Uterus (tissue), 2 donors: ENCODE data around the gene PTF1A.
"Not testable (repeated sequence)": the region's sequence is repeated elsewhere in the genome, so short reads cannot be mapped to it uniquely, and the experiment has no call there.

Source experiments
- POLR2A ChIP-seq, 2 donors: fragments of 450-650 bp; IDR thresholded peaks; one replicate each; pipeline ENCODE4 v1.6.1; 2016; ENCODE audit warnings: antibody characterized with exemption in 2 of 2, mild to moderate bottlenecking in 1 of 2, moderate library complexity in 1 of 2
- TF ChIP-seq, protein P1 (sequence below), 4 experiments: fragments of 200-600 bp in 2 of 4; fragments of 450-650 bp in 2 of 4; sonication (generic) in 2 of 4; IDR thresholded peaks; one replicate each; pipeline ENCODE4 v1.5.1; 2016 to 2019; ENCODE audit warnings: antibody characterized with exemption in 4 of 4, mild to moderate bottlenecking in 2 of 4, moderate library complexity in 1 of 4

DNA sequence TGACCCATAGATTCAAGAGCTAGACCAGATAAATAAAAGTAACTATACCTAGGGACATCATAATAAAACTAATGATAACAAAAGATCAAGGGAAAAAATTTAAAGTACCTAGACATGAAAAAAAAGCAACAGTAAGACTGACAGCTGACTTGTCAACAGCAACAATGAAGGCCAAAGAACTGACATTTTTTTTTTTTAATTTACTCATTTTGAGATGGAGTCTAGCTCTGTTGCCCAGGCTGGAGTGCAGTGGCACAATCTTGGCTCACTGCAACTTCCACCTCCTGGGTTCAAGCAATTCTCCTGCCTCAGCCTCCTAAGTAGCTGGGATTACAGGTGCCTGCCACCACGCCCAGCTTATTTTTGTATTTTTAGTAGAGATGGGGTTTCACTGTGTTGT is 49.7 kb downstream of the PTF1A start:
- not testable (repeated sequence) for TF ChIP-seq POLR2A (IDR thresholded peaks at IDR 0.05)
- TF ChIP-seq, protein P1, sequence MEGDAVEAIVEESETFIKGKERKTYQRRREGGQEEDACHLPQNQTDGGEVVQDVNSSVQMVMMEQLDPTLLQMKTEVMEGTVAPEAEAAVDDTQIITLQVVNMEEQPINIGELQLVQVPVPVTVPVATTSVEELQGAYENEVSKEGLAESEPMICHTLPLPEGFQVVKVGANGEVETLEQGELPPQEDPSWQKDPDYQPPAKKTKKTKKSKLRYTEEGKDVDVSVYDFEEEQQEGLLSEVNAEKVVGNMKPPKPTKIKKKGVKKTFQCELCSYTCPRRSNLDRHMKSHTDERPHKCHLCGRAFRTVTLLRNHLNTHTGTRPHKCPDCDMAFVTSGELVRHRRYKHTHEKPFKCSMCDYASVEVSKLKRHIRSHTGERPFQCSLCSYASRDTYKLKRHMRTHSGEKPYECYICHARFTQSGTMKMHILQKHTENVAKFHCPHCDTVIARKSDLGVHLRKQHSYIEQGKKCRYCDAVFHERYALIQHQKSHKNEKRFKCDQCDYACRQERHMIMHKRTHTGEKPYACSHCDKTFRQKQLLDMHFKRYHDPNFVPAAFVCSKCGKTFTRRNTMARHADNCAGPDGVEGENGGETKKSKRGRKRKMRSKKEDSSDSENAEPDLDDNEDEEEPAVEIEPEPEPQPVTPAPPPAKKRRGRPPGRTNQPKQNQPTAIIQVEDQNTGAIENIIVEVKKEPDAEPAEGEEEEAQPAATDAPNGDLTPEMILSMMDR (IDR thresholded peaks at IDR 0.05), result not testable (repeated sequence)
